B cell (primary cell): ENCODE results near the gene MICU1.

Experiments
- EZH2 ChIP-seq: IDR thresholded peaks from 2 replicates; pipeline ENCODE4 v1.6.1; 2012; ENCODE audit warnings: borderline replicate concordance, low read depth, mild to moderate bottlenecking, moderate library complexity, low read length; ENCODE audit not compliant: insufficient read depth, poor library complexity, severe bottlenecking
- TF ChIP-seq, protein P1 (sequence below): fragments of 200-600 bp; IDR thresholded peaks from one replicate; pipeline ENCODE4 v1.8.0; 2022; ENCODE audit warnings: antibody characterized with exemption, mild to moderate bottlenecking

- TF ChIP-seq, protein P1, sequence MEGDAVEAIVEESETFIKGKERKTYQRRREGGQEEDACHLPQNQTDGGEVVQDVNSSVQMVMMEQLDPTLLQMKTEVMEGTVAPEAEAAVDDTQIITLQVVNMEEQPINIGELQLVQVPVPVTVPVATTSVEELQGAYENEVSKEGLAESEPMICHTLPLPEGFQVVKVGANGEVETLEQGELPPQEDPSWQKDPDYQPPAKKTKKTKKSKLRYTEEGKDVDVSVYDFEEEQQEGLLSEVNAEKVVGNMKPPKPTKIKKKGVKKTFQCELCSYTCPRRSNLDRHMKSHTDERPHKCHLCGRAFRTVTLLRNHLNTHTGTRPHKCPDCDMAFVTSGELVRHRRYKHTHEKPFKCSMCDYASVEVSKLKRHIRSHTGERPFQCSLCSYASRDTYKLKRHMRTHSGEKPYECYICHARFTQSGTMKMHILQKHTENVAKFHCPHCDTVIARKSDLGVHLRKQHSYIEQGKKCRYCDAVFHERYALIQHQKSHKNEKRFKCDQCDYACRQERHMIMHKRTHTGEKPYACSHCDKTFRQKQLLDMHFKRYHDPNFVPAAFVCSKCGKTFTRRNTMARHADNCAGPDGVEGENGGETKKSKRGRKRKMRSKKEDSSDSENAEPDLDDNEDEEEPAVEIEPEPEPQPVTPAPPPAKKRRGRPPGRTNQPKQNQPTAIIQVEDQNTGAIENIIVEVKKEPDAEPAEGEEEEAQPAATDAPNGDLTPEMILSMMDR = no peak
- TF ChIP-seq EZH2 = no peak
Measured at GRCh38 chr10:72654720-72655119, 28.8 kb upstream of the MICU1 start.
